CD4-positive, alpha-beta T cell treated with Interleukin-4 for 4 hours (primary cell): ENCODE results near the gene CCR2.
A peak's percentile ranks its signal among the peaks of the same experiment; 100 is the strongest.
"Not testable (repeated sequence)": the region's sequence is repeated elsewhere in the genome, so short reads cannot be mapped to it uniquely, and the experiment has no call there.

Experiments
- DNase-seq: peaks from one replicate; pipeline ENCODE4 v3.0.0-alpha.2; 2020

CCR2 gene

GRCh38 chr3:46353647-46354410 lies at the start of gene CCR2:
Gene CCR2 (plus strand): TSS chr3:46354111. CDS start chr3:46357528, 3,417 bp downstream.
- DNase-seq = no peak

DNA sequence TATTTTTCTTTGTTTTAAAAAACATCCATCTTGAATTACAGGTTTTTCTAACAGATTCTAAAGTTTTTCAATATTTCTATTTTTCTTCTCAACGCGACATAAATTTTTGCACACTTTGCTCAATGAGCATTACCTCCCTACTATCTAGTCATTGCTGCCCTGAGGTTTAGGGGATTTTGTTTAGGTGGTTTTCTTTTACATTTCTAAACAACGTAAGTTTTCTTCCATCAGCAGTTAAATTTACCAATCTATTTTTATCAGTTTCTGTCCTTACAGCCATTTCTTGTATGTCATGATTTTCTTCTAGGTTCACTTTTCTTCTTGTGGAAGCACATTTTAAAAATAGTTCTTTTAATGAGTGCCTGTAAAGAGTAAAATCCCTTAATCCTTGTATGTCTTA lies 49.2 kb upstream of the CCR2 start:
- DNase-seq = no peak

DNA sequence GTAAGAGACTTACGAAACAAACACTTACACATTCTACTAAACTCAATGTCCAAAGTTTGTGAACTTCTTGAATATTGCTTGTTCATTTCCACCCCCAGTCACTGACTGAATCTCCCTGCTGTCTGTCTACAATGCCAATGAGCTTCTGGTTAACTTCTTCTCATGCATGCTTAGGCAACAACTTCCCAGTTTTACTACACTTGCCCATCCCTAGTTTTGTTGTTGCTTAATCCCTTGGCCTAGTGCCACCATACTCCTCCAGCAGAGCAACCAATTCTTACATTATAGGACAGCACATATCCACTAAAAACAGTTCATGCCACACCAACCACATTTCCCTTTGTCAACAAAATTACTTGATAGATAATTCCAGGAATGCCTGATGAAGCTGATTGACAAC lies 40.9 kb upstream of the CCR2 start:
- DNase-seq = no peak

GRCh38 chr3:46314517-46314916 lies 39.4 kb upstream of the CCR2 start:
- no peak for DNase-seq

GRCh38 chr3:46316206-46316605 lies 37.7 kb upstream of the CCR2 start:
- no peak for DNase-seq

DNA sequence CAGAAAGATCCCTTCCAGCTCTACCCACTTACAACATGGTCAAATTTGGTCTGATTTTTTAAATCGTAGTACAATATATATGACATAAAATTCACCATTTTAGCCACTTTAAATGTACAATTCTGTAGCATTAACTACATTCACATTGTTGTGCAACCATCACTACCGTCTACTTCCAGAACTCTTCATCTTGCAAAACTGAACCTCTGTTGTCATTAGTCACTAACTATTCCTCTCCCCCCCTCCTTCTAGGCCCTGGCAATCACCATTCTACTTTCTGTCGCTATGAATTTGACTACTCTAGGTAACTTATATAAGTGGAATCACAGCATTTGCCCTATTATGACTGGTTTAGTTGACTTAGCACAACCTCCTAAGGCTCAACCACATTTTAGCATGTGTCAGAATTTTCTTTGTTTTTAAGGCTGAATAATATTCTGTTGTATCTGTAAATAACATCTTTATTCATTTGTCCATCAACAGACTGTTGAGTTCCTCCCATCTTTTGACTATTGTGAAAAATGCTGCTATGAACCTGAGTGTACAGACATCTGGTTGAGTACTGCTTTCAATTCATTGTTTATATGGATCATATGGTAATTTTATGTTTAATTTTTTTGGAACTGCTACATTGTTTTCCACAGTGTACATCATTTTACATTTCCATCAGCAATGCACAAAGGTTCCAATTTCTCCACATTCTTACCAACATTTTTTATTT lies 35.5 kb upstream of the CCR2 start:
- no peak for DNase-seq

- DNase-seq = no peak
These were observed 32.3 kb upstream of the CCR2 start for GRCh38 chr3:46321461-46322104.

DNA sequence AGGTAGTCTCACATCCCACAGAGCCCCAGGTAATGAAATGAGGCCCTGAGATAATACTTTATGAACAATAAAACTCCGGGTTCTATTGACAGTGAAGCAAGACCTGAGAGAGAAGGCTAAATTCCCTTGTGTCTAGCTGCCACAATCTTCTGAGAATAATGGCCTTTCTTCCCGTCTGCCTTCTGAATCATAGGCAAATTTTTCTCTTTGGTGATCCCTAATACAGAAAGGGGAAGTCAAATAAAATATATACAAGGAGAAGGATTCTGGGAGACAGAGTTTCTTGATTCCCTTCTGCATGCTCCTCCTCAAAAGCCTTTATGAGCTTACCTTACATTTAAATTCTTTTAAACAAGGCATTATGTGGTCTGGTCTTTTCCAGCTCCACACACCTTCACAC lies 29.9 kb upstream of the CCR2 start:
- DNase-seq = no peak

GRCh38 chr3:46325645-46326300 lies 28.1 kb upstream of the CCR2 start:
- no peak for DNase-seq

DNA sequence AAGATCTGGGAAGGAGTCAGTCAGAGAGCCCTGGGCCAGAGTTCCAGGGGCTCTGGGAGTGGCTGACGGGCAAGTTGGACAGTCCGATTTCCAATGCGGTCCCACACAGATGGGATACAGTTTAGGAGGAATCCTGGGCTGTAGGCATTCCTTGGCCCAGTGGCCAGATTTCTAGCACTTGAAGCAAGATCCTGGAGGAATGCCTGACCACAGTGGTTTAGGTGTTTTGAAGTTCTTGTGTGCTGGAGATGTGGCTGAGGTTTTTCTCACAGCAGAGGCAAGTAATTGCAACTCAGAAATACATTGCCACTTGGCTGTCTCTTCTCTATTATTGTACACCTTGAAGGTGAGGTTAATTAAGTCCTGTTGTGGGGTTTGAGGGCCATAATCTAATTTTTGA lies 23.2 kb upstream of the CCR2 start:
- not testable (repeated sequence) for DNase-seq

GRCh38 chr3:46334741-46335478 lies 19.0 kb upstream of the CCR2 start:
- DNase-seq = no peak

DNA sequence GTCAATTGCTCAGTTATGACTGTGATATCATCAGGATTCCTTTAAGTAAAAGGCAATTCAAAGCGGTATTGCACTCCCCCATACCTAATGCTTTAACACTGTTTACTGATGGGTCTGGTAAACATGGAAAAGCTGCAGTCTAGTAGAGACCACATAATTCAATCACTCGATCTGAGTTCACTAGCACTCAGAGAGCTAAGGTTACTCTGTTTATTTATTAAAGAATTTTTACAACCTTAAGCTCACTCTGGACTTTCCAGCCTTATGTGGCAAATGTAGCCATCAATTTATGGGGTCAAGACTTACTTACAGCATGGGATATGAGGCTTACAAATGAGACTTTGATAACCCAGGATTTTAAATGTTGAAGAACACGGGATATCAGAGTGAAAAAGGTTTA lies 18.4 kb upstream of the CCR2 start:
- no peak for DNase-seq

DNA sequence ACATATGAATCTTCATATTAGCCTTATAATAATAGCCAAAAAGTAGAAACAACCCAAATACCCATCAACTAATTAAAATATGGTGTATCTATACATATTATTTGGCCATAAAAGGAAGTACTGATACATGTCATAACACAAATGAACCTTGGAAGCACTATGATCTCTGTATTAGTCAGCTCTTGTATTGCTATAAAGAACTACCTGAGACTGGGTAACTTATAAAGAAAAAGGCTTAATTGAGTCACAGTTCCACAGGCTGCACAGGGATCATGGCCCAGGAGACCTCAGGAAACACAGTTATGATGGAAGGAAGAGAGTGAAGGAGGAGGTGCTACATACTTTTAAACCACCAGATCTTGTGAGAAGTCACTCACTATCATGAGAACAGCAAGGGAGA lies 16.0 kb upstream of the CCR2 start:
- DNase-seq = no peak

DNA sequence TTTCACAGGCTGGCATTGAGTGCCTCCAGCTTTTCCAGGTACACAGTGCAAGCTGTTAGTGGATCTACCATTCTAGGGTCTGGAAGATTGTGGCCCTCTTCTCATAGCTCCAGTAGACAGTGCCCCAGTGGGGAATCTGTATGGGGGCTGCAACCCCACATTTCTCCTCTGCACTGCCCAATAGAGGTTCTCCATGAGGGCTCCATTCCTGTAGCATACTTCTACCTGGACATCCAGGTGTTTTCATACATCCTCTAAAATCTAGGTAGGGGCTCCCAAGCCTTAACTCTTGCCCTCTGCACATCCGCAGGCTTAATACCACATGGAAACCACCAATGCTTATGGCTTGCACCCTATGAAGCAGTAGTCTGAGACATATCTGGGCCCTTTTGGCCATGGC lies 15.1 kb upstream of the CCR2 start:
- DNase-seq = no peak

DNA sequence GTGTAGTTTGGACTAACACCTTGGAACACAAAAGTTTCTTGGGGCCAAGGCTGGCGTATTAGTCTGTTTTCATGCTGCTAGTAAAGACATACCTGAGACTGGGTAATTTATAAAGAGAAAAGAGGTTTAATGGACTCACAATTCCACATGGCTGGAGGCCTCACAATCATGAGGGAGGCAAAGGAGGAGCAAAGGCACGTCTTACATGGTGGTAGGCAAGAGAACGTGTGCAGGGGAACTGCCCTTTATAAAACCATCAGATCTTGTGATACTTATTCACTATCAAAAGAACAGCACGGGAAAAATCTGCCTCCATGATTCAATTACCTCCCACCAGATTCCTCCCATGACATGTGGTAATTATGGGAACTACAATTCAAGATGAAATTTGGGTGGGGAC lies 9.4 kb upstream of the CCR2 start:
- no peak for DNase-seq

DNA sequence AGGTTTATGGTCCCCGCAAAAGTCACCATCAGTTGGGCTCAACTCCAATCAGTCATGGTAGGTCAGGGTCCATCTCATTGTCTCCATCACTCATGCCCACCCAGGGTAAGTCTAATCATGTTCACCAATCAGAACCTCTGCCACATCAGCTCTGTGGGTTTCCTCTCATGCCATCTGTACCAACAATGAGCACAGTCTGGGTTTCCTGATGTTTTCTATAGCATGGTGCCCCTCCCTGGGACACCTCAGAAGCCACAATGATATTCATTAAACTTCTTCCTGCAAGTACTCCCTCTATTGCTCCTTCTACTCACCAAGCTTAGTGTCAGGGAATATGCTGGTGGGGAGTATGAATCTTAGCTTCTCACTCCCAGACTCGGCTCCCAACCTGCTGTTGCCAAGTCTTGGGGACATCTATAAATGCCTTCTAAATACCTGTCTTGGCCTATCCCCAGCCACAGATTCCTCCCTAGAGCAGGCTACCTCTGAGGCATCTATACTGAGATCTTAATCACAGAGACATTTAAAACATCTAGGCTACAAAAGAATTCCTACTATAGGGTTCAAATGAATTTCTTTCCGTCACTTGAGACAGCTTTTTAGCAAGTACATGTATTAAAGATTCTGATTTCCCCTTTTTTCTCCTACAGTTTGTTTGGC lies 5.0 kb upstream of the CCR2 start:
- no peak for DNase-seq

DNA sequence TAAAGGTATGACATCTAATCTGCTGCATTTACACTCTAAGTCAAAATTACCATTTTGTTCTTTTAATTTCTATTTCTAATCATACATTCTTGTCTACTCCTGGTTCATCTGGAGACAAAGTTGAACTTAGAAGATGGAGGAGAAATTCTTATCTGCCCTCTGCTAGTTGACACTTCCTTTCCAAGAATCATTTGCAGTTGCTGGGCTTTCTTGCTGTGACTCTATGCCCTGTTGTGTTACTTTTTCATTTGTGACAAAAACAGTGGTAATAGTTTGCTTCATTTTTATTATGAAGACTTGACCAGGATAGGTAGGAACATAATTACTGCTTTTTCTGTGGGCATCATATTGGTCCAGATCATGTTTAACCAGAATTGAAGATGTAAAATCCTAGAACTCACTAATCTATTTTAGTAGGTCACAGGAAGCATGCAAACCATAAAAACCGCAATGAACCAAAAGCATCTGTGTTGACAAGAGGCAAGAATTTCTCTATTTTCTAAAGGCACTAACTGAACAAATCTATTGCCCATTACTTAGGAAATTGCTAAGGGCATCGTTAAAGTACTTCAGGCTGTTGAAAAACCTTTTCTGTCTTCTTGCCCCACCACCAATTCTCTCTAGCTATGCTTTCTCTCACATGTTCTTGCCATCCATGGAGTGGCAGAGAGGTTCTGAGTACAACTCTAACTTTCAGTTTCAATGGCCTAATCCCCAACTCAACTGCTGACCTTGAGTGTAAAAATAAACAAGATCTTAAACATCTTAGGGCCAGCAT lies 4.2 kb upstream of the CCR2 start:
- peak; percentile 44 for DNase-seq

DNA sequence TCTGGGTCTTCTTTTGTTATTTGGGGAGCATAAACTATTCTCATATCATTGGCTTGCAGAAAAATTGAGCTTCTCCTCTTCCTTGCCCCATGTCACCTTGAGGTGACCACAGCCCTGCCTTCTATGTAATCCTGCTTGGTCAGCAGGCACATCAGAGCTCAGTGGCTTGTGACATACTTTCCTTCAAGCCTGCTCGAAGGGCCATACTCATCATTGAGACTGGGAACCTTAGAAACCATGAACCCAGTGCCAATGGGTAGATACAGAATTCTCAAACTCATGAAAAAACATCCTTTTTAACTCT lies 3.7 kb upstream of the CCR2 start:
- no peak for DNase-seq

DNA sequence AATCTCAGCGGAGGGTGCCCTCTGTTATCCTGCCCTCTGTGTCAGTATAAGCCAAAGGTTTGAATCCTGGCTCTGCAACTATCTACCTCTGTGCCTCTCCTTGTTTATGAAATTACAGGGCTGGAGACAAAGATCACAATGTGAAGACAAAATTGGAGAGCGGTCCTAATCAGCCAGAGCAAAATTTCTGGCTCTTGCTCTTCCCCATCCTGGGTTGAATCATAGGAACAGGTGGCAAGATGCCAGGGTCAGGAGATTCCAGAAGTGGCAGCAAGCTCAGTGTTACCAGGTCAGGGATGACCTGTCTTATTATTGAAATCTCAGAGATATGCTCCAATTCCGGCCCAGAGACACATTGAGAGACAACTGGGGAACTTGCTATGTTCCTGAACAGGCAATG lies 2.3 kb upstream of the CCR2 start:
- no peak for DNase-seq

DNA sequence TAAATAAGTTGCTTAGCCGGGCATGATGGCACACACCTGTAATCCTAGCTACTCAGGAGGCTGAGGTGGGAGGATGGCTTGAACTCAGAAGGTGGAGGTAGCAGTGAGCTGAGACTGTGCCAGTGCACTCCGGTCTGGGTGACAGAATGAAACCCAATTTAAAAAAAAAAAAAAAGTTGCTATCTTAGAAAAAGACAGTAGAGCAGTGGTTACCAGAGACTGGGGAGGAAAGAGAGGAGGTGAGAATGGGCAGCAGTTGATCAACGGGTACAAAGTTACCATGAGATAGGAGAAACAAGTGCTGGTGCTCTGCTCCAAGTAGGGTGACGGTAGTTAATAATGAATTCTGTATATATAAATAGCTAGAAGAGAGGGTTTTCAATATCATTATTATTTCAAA lies 821 bp upstream of the CCR2 start:
- DNase-seq = no peak

DNA sequence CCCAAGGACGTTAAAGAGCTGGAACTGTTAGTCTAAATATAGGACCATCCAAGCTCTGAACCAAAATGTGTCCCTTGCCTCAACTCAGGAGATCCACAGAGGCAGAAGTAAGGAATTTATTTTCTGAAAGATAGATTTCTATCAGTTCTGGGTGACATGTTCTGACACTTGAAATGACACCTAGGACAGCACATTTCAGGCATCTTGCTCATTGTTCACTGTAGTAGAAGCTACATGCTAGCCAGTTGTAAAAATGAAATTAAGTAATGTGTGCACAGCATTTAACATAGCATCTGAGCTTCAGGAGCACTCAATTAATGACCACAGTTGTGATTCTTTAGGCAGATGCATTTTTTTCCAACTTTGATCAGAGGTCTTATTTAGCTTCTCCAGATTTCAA lies 567 bp downstream of the CCR2 start:
- no peak for DNase-seq

GRCh38 chr3:46354984-46355383 lies 1.1 kb downstream of the CCR2 start:
- no peak for DNase-seq
